GM12878 (cell line): Measurements from ENCODE around the gene TLNRD1. TPM values are rescaled to one million over a fixed set of nuclear protein-coding genes. Genes with fewer than 3 reads are reported as not detected.

Experiments
- ATAC-seq: fragments of 200-7000 bp; cut with Tn5 transposase; 3 replicates; pipeline ENCODE4 v1.9.1; 2020; ENCODE audit warnings: mild to moderate bottlenecking, moderate library complexity
- BruUV-seq: library from RNA; stranded (reverse); fragments of 400-500 nt; replicated peaks from 2 replicates; lab custom pipeline; 2021; lab: Mats Ljungman, UMichigan
- CTCF ChIA-PET: fragments of 300-600 bp; sonication (Branson Sonifier 250); formaldehyde crosslinking; extraction: SDS; loops from one replicate; lab custom pipeline; 2021; ENCODE audit warnings: inconsistent platforms; lab: Yijun Ruan, JAX
- POLR2A ChIA-PET: fragments of 350-600 bp; formaldehyde crosslinking; extraction: SDS; loops from one replicate; lab custom pipeline; 2021; ENCODE audit warnings: inconsistent platforms; lab: Charles Lee
- RAD21 ChIA-PET: fragments of 300-600 bp; sonication (Branson Sonifier 250); formaldehyde crosslinking; loops from one replicate; lab custom pipeline; 2023; ENCODE audit warnings: antibody characterized with exemption; ENCODE audit not compliant: unreplicated experiment; lab: Charles Lee
- SMC1A ChIA-PET: fragments of 300-600 bp; sonication (Branson Sonifier 250); formaldehyde crosslinking; loops from one replicate; lab custom pipeline; 2023; ENCODE audit not compliant: unreplicated experiment, uncharacterized antibody; lab: Charles Lee
- DNase-seq: peaks from one replicate; pipeline ENCODE4 v3.0.0-alpha.2; 2011; ENCODE audit warnings: low read depth, low spot score
- FAIRE-seq: peaks from 3 replicates; lab custom pipeline; 2011; peaks lifted over from hg19 to GRCh38; lab: Jason Lieb, UNC
- H2AFZ ChIP-seq: 2 replicates; pipeline ENCODE4 v1.6.0; 2011; ENCODE audit warnings: low read depth, low read length, control low read depth; ENCODE audit not compliant: control insufficient read depth
- H3K27ac ChIP-seq: 2 replicates; pipeline ENCODE4 v1.5.1; 2011; ENCODE audit warnings: control low read depth; ENCODE audit not compliant: control insufficient read depth, insufficient read depth
- H3K27me3 ChIP-seq, 2 experiments: replicated peaks in 1 of 2; 2 replicates each; pipeline versions ENCODE4 v1.6.0 to v1.6.1; 2011; ENCODE audit warnings: low read length in 1 of 2; ENCODE audit not compliant: control insufficient read depth in 2 of 2, insufficient read depth in 2 of 2
- H3K36me3 ChIP-seq, 2 experiments: 2 replicates each; pipeline ENCODE4 v1.5.1; 2011; ENCODE audit warnings: low read length in 1 of 2; ENCODE audit not compliant: control insufficient read depth in 2 of 2, insufficient read depth in 2 of 2
- H3K4me1 ChIP-seq: 2 replicates; pipeline ENCODE4 v1.6.1; 2011; ENCODE audit warnings: mild to moderate bottlenecking, low read length, moderate library complexity, mixed read lengths; ENCODE audit not compliant: control insufficient read depth, insufficient read depth
- H3K4me2 ChIP-seq: 2 replicates; pipeline ENCODE4 v1.6.0; 2011; ENCODE audit warnings: control low read depth; ENCODE audit not compliant: control insufficient read depth, insufficient read depth
- H3K4me3 ChIP-seq: fragments of 200-600 bp; sonication (generic); 2 replicates; pipeline ENCODE4 v1.5.1; 2016
- H3K79me2 ChIP-seq: 2 replicates; pipeline ENCODE4 v1.6.0; 2011; ENCODE audit warnings: low read length; ENCODE audit not compliant: control insufficient read depth, insufficient read depth
- H3K9ac ChIP-seq: 2 replicates; pipeline ENCODE4 v1.8.0; 2011; ENCODE audit warnings: low read length, control low read depth, mixed read lengths; ENCODE audit not compliant: control insufficient read depth, insufficient read depth
- H3K9me3 ChIP-seq: replicated peaks from 3 replicates; pipeline ENCODE4 v1.5.1; 2011; ENCODE audit warnings: mild to moderate bottlenecking, low read length; ENCODE audit not compliant: control insufficient read depth, insufficient read depth
- H4K20me1 ChIP-seq: 2 replicates; pipeline ENCODE4 v1.6.0; 2011; ENCODE audit not compliant: control insufficient read depth, insufficient read depth
- MYB ChIP-seq: fragments of 150-350 bp; IDR thresholded peaks from 2 replicates; pipeline ENCODE4 v1.6.1; 2014; ENCODE audit warnings: mild to moderate bottlenecking, low read depth, low read length, borderline replicate concordance
- PML ChIP-seq: IDR thresholded peaks from 2 replicates; pipeline ENCODE4 v1.6.1; 2012; ENCODE audit warnings: low read length, inconsistent platforms
- RB1 ChIP-seq: fragments of 450-650 bp; formaldehyde crosslinking; IDR thresholded peaks from 2 replicates; pipeline ENCODE4 v1.6.1; 2017; ENCODE audit warnings: mild to moderate bottlenecking, borderline replicate concordance
- USF1 ChIP-seq: IDR thresholded peaks from 2 replicates; pipeline ENCODE4 v1.6.1; 2011; ENCODE audit warnings: borderline replicate concordance, low read depth, mild to moderate bottlenecking, moderate library complexity, mixed read lengths, low read length; ENCODE audit not compliant: insufficient read depth; ENCODE audit errors: extremely low read length
- ZSCAN29 ChIP-seq: fragments of 450-650 bp; IDR thresholded peaks from 2 replicates; pipeline ENCODE4 v1.6.1; 2017; ENCODE audit warnings: mild to moderate bottlenecking, moderate library complexity
- WGBS: methylation state at CpG from one replicate; pipeline ENCODE4 v1.1.6; 2016; ENCODE audit warnings: low lambda C conversion rate; ENCODE audit not compliant: insufficient replicate concordance, insufficient coverage; ENCODE audit errors: missing lambda C conversion rate; 5-methylcytosine and 5-hydroxymethylcytosine counted together
- in situ Hi-C: fragments of 300-500 bp; cut with MboI; formaldehyde crosslinking; loops from 9 replicates; pipeline ENCODE4 v1.14.3; 2018; ENCODE audit warnings: mixed read lengths
- intact Hi-C: fragments of 100-400 bp; cut with micrococcal nuclease; formaldehyde crosslinking; loops from one replicate; pipeline ENCODE4 v1.14.2; 2022; ENCODE audit not compliant: unreplicated experiment
- polyA plus RNA-seq, 11 experiments: library from polyadenylated mRNA; depleted of rRNA in 4 of 11; unstranded in 6 of 11; stranded (reverse) in 5 of 11; fragments of >200 nt; fragmentation: Nextera tagmentation in 4 of 11; fragmentation: Illumina TruSeq in 1 of 11; extraction: Ambion mirVana in 4 of 11; extraction: Trizol in 1 of 11; gene quantifications; 1 replicate in 1 of 11; 2 replicates in 10 of 11; pipeline versions ENCODE4 v1.2.1 to v1.2.3, GENCODE V29; 2011 to 2016; ENCODE audit warnings: inconsistent platforms in 2 of 11, missing spikeins in 2 of 11, low read depth in 1 of 11
- total RNA-seq, 4 experiments: library from RNA; depleted of rRNA in 3 of 4; stranded (reverse); fragments of >200 nt in 3 of 4; fragmentation: Illumina TruSeq in 1 of 4; extraction: Trizol in 1 of 4; gene quantifications; 2 replicates each; pipeline versions ENCODE4 v1.2.1 to v1.2.3, GENCODE V29; 2013 to 2021

The TLNRD1 gene
- total and polyA plus RNA-seq, 10 of the 15 experiments (the other 5 are each of a cell fraction or from before 2014, with no cell fraction given): 2.5 to 44.8 (median 9.1) TPM

GRCh38 chr15:80978685-80979329, 21.9 kb upstream of the TLNRD1 start:
- TF ChIP-seq ZSCAN29 (no peak), RB1 (no peak), PML (no peak), MYB (no peak)
- H3K4me2 ChIP-seq: no peak overlapping the region
- no peak overlapping the region for H3K4me3 ChIP-seq
- no peaks in the 10 kb centered on the region for H3K27me3 ChIP-seq
- POLR2A ChIA-PET: no interaction called here
- H3K9me3 ChIP-seq: no peaks in the 10 kb centered on the region
- CTCF ChIA-PET: interaction anchor here (0.9 to 2.4 kb wide), 6 partner anchors 8 to 522 kb away, joined by 3 to 14 read pairs (median 6); no protein-coding TSS in a partner anchor
- no peaks in the 10 kb centered on the region for H3K4me1 ChIP-seq
- no peak overlapping the region for H3K9ac ChIP-seq
- H3K36me3 ChIP-seq: peaks cover 1 to 7% of the 10 kb centered on the region in 2 experiments; a peak in 3 of 4 replicates
- intact Hi-C loops (no loop called here), in situ Hi-C loops (no loop called here)
- no peak overlapping the region for H2AFZ ChIP-seq
- no peak for DNase-seq
- H3K79me2 ChIP-seq: peaks cover 15% of the 10 kb centered on the region
- no peaks in the 10 kb centered on the region for H4K20me1 ChIP-seq
- WGBS: 74% methylated on average over 7 of the region's 7 CpGs
- SMC1A ChIA-PET: interaction anchor here (0.8 to 2.0 kb wide), 4 partner anchors 9 to 287 kb away, joined by 3 to 5 read pairs (median 4); no protein-coding TSS in a partner anchor
- RAD21 ChIA-PET: interaction anchor here (1.3 to 1.8 kb wide), 3 partner anchors 11 to 288 kb away, joined by 3 to 7 read pairs (median 4); no protein-coding TSS in a partner anchor
- no peak overlapping the region for H3K27ac ChIP-seq
- no peak for ATAC-seq
- BruUV-seq: TSS peak; percentile 40
- no peak for FAIRE-seq

- DNase-seq: no peak
- TF ChIP-seq USF1: no peak
- TF ChIP-seq, all 136 proteins: peak for 0
- in situ Hi-C loops (no loop called here), intact Hi-C loops (no loop called here)
- H3K4me2 ChIP-seq: no peak overlapping the region
- no peak overlapping the region for H3K27ac ChIP-seq
- POLR2A ChIA-PET: interaction anchor here (0.6 kb wide), 1 partner anchor 240 kb away, joined by 3 read pairs; no protein-coding TSS in a partner anchor
- H3K4me3 ChIP-seq: no peak overlapping the region
- no peak overlapping the region for H2AFZ ChIP-seq
- CTCF ChIA-PET: interaction anchor here (0.9 to 2.4 kb wide), 8 partner anchors 9 to 522 kb away, joined by 3 to 14 read pairs (median 3); no protein-coding TSS in a partner anchor
- FAIRE-seq: no peak
- over 99% methylated on average over 8 of the region's 8 CpGs for WGBS
- ATAC-seq: no peak
- H3K9me3 ChIP-seq: no peaks in the 10 kb centered on the region
- H3K4me1 ChIP-seq: no peaks in the 10 kb centered on the region
- H3K36me3 ChIP-seq: peaks cover 1 to 7% of the 10 kb centered on the region in 2 experiments; a peak in 3 of 4 replicates
- no peaks in the 10 kb centered on the region for H4K20me1 ChIP-seq
- H3K27me3 ChIP-seq: no peaks in the 10 kb centered on the region
- H3K9ac ChIP-seq: no peak overlapping the region
- RAD21 ChIA-PET: interaction anchor here (1.0 to 1.8 kb wide), 4 partner anchors 9 to 287 kb away, joined by 3 to 7 read pairs (median 4); no protein-coding TSS in a partner anchor
- peaks cover 22% of the 10 kb centered on the region for H3K79me2 ChIP-seq
- BruUV-seq: no TSS peak
- SMC1A ChIA-PET: interaction anchor here (0.7 to 2.0 kb wide), 6 partner anchors 10 to 357 kb away, joined by 3 to 5 read pairs (median 4); no protein-coding TSS in a partner anchor
Measured at GRCh38 chr15:80979538-80980200, 21.1 kb upstream of the TLNRD1 start.
